Activated T-cell treated with anti-CD3 and anti-CD28 coated beads, Interleukin-2, amount 50 U/mL, for 48 hours (primary cell): ENCODE data around the gene PAPOLB.
"Not testable (repeated sequence)": the region's sequence is repeated elsewhere in the genome, so short reads cannot be mapped to it uniquely, and the experiment has no call there.

ENCODE experiments used
- DNase-seq, 2 experiments: peaks; one replicate each; pipeline ENCODE4 v3.0.0-alpha.2; 2020

Gene PAPOLB

DNA sequence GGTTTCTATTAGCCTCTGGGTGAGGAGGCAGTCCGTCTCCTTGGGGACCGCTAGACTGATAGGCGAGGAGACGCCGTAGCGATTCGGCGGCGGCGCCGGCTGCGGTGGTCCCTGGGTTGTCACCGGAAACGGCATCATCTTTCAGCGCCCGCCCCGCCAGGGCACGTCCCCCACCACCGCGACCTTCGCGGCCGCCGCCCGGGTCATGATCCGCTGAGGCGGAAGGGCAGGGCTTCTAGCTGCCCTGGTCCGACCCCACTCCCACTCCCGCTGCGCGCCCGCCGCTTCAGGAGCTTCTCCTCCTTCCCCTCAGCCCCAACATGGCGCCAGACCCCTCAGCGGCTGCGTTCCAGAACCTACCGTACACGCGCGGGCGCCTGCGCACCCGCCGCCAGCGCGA is at the start of gene PAPOLB:
TSS of gene PAPOLB (minus strand) at position 358 of the 400 bp plus-strand sequence. CDS start at position 138, 220 bp downstream.
- peak in 1 of 2 experiments; percentile 35 for DNase-seq

DNA sequence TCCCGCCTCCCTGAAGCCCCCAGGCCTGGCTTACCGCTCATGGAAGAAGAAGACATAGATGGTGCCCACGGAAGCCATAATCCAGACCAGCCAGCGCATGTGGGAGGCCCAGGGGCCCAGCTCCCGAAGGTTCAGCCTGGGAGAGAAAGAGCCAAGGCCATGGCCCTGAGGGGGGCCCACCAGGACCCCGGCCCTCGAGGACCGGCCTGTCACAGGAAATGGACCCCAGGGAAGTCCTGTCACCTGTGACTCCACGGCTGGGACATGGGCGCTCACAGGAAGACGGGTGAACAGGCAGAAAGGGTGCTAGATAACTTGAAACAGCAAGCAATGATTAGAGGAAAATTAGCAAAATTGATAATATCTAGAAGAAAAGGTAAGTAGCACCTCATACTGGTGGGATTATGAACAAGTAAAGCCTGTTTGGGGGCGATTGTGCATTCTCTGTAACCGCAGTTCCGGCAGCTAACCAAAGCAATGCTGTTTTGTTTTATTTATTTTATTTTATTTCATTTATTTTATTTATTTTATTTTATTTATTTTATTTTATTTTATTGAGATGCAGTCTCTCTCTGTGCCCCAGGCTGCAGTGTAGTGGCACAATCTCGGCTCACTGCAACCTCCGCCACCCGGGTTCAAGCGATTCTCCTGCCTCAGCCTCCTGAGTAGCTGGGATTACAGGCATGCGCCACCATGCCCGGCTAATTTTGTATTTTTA is 49.4 kb upstream of the PAPOLB start:
- no peak for DNase-seq

DNA sequence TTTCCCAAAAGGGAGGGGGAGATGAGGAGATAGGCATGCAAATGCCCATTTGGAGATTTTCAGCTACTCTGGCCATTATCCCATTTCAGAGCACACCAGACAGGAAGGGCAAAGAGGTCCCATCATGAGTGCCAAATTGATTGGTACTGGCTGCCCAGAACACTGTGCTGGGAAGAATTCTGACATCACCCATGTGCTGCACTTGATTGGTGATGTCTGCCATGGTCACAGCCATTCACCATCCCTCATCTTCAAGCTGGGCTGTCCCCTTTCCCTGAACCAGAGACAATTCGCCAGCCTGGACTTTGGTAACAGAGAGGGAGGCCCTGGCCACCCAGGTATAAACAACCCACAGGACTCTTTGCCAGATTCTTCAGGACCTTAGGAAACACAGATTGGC is 44.9 kb upstream of the PAPOLB start:
- no peak for DNase-seq

DNA sequence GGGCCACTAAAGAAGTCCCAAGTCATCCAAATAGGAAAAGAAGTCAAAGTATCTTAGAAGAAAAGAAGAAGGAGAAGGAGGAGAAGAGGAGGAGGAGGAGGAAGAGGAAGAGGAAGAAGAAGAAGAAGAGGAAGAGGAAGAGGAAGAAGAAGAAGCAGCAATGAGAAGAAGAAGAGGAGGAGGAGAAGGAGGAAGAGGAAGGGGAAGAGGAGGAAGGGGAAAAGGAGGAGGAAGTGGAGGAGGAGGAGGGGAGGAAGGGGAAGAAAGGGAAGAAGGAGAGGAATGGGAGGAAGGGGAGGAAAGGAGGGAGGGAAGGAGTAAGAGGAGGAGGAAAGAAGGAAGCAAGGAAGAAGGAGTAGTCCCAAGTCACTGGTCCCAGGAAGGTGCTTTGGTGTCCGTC is 43.3 kb upstream of the PAPOLB start:
- no peak for DNase-seq

DNA sequence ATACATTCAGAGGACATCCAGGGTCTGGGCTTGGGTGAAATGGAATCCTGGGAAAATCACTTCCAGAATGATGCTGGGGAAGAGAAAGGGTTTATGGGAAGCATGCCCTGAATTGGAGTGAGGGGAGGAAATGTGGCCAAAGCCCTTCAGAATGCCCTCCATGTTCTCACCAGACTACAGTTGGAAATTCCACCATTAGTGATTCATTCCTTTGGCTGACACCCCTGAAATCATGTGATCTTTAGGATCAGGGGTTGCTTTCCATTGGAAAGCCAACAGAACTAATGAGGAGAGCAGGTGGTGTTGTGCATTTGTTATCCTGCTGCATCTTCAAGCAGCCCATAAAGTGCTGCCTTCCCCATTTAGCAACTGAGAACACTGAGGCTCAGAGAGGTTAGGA is 42.5 kb upstream of the PAPOLB start:
- DNase-seq: no peak

DNA sequence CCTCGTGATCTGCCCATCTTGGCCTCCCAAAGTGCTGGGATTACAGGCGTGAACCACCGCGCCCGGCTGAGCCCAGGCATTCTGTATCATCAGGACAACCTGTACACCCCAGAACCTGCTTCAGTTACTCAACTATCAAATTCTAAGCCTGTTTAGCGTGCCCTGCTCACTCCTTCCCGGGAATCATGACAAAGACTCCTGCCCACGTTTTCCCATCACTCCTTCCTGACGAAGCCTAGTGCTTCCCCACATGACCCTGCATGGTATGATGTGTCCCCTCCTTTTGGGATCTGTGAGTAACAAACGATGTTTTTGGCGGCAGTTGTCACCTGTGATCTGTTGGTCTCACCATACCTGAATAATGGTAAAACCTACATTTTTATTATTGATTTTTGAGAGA is 33.9 kb upstream of the PAPOLB start:
- DNase-seq: no peak

DNA sequence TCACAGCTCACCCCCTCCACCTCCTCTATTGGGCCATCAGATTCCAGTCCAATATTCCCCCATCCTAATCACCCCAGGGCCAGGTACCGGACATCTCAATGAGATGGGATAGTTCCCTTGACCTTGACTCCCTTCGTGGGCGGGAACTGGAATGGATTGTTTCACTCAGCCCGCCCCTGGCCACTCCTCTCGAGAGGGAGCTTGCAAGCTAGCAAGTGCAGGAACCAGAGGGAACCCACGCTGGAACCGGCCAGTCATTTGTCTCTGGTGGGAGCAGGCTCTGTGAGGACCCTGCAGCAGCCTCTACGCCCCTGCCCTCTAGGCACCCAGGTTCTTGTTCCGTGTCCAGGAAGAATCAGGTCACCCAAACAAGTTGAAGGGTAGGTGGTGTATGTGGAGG is 32.7 kb upstream of the PAPOLB start:
- DNase-seq: no peak

DNA sequence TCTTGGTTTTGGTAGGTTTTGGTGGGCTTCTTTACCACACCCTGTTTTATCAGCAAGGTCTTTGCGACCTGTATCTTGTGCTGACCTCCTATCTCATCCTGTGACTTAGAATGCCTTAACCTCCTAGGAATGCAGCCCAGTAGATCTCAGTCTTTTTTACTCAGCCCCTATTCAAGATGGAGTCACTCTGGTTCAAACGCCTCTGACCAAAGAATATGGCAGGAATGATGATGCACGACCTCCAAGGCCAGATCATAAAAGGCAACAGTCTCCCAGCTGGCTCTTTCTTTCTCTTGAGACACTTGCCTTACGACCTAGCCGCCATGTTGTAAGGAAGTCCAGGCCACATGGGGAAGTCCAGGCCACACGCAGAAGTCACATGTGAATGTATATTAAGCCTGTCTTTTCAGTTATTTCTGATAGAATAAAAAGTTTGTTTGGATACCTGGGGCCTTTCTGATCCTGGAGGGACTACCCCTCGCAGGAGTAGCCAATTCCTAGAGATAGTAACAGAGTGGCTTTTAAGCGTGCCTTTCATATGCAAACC is 32.2 kb upstream of the PAPOLB start:
- DNase-seq: no peak

DNA sequence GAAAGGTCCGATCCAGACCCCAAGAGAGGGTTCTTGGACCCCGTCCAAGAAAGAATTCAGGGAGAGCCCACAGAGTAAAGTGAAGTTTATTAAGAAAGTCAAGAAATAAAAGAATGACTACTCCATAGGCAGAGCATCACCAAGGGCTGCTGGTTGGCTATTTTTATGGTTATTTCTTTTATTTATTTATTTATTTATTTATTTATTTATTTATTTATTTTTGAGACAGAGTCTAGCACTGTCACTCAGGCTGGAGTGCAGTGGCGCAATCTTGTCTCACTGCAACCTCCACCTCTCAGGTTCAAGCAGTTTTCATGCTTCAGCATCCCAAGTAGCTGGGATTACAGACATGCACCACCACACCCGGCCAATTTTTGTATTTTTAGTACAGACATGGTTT is 31.4 kb upstream of the PAPOLB start:
- DNase-seq: not testable (repeated sequence)

DNA sequence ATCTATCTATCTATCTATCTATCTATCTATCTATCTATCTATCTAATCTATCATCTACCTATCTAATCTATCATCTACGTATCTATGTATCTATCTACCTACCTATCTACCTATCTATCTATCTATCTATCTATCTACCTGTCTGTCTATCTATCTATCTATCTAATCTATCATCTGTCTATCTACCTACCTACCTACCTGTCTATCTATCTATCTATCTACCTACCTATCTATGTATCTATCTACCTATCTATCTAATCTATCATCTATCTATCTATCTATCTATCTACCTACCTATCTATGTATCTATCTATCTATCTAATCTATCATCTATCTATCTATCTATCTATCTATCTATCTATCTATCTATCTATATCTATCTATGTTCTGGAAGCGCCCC is 29.7 kb upstream of the PAPOLB start:
- not testable (repeated sequence) for DNase-seq

DNA sequence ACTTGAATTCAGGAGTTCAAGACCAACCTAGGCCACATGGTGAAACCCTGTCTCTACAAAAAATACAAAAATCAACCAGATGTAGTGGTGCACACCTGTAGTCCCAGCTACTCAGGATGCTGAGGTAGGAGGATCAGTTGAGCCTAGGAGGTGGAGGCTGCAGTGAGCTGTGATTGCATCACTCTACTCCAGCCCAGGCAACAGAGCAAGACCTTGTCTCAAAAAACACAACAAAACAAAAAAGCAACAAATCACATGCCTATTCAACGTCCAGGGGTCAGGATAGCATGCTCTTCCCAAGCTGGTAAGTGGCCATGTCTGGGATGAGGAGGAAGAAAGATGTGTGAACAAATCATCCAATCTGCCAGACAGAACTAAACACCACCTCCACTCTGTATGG is 27.9 kb upstream of the PAPOLB start:
- no peak for DNase-seq

DNA sequence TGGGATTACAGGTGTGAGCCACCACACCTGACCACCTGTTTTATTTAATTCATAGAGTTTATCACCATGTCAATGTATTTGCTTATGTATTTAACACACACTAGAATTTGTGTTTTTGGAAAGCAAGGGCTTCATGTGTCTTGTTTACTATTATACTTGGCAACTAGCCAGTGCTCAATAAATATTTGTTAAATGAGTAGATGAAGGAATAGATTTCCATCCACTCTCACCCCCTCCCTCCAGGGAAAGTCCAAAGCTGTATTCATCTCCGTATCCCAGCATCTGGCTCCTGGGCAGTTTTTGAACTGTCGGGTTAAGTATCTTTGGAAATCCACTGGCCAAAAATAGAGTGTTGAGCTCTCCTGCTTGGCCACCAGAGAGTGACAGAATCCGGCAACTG is 26.3 kb upstream of the PAPOLB start:
- DNase-seq: no peak

DNA sequence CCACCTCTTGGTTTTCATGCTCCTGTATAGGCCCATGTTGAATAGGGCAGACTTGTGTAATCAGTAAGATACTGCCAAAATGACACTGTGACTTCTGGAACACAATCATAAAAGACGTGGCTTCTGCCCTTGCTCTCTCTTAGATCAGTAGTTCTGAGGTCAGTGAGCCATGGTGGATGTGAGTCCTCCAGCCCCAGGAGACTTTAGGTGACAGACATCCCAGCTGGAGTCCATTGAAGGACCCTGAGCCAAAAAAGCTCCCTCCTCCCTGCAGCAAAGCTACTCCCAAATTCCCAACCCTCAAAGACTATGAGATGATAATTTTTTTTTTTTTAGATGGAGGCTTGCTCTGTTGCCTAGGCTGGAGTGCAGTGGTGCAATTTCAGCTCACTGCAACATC is 24.8 kb upstream of the PAPOLB start:
- no peak for DNase-seq

DNA sequence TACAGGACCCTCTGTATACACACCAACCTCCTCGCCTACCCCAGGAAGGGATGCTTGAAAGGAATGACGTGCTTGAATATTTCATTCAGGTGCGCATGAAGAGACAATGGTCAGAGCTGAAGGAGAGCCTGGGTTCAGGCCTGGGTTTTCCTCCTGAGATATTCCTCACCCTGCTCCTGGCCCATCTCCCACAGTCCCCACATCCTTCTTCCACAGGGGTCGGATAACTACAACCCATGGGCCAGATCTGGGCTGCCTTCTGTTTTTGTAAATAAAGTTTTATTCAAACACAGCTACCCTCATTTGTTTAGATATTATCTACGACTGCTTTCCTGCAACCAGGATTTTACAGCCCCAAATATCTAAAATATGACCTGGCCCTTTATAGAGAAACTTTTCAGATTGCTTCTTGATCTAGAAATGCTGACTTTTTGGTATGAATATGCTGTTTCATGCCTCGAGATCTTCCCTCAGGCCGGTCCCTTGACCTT is 23.5 kb upstream of the PAPOLB start:
- DNase-seq: no peak

DNA sequence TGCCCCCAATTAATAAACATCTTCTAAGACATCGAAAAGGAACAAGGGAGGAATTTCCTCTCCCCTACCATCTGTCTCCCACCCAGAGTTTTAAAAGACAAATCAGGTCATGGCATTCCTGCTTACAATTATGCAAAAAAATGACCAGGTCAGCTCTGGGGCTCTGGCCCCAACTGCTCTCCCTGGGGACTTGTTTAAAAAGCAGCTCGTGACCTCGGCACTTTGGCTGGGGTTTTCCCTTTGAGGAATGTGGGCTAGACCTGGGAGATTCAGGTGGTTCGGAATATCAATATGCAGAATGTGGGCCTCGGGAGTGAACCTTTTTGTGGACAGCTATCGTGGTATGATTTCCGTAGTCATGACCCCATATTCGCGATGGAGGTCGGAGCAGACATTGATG is 22.3 kb upstream of the PAPOLB start:
- no peak for DNase-seq

DNA sequence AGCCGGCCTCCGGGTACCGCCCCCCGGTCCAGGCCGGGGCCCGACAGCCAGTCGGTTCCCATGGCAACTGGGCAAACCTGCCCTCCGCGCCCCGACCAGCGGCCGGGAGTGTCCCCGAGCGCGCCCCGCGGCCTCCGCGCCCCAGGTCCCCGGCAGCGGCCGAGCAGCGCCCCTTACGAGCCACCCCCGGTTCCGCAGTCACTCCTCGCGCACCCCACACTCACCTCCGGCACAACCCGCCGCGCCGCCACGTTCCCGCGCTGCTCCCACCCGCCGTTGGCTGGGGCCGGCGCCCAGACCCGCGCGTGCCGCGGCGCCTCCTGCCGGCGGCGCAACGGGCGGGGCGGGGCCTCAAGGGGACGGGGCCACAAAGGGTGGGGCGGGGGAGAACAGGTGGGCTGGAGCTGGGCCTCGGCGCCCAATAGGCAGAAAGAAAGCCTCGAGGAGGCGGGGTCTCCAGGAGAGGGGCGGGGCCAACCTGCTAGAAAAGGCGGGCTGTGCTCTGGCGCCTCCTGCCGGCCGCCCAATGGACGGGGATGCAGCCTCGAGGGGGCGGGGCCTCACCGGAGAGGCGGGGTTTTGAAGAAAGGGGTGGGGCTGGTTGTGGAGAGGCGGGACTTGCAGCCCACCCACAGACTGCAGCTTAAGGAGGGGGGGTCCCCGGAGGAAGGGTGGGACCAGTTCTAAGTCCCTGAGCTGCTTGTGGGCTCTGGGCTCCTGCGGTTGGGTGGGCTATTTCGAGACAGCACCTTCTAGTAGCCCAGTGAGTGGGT is 21.7 kb upstream of the PAPOLB start, which contains the start of gene RADIL:
TSS of gene RADIL (minus strand) at position 345 of the 773 bp plus-strand sequence. CDS start 5,577 bp downstream, outside the sequence.
- DNase-seq: peak; percentile 96

DNA sequence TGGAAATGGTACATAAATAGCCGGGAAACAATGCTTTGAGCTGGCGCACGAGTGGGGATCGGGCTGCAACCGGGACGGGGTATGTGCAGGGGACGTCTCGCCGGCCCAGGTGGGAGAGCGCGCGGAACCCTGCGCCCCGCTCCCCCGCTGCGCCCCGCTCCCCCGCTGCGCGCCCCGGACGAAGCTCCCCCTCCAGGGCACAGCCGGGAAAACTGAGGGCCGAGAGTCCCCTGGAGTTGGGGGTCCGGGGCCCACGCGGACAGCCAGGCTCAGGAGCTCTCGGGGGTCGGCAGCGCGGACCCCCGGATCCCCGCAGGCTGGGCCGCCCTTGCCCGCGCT is 21.2 kb upstream of the PAPOLB start:
- DNase-seq: peak in 1 of 2 experiments; percentile 25

DNA sequence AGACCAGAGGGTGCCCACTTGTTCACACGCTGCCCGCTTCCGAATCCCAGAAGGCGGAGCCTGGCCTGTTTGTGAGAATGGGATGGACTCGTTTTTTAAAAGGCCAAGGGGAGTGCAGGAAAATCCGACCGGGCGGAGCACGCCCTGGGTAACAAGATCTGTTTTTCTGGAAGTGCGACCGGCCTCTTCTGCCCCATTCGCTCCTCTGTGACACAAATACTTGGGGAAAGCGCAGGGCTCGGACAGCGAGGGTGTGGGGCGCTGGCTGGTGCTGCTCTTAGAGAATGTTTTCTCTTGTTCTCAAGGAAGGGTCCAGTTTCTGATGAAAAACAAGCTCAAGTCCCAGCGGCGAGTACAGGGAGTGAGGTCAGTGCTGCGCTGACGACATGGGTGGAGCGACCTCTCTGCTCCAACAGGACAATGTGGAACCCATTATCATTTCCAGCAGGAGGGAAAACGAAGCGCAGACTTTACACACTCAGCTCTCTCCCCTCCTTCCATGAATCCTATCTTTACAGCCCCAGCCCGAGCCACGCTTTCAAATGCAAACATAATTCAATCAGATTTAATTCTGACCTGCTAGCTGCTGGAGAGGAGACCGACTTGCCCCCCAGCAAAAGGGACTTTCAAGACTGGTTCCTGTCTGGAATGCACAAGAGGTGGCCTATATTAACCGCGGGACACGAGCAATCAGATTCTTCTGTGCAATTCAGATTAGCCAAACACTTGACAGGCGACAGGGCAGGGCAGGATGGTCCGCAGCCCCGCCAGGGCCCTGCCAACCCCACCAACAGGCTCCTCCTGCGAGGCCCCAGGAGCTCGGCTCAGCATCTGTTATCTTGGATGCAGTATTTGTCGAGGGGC is 20.6 kb upstream of the PAPOLB start:
- peak in 1 of 2 experiments; percentile 27 for DNase-seq

DNA sequence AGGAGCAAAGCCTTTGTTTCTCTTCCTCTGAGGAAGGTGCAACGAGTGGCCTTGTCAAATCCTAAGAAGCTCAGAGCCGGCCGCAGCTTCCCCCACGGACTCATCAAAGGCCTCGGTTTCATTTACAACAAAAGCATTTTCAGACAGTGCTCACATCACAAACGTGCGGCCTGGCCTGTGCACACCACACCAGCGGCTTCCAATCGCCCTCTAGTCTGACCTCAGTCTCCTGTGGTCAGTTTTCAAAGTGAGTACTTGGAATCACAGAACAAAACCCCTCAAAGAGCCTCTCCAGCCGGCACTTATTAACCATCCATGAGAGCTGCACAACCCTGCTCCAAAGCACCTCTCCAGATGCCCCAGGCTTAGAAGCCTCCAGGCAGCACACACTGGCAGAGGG is 18.4 kb upstream of the PAPOLB start:
- no peak for DNase-seq

DNA sequence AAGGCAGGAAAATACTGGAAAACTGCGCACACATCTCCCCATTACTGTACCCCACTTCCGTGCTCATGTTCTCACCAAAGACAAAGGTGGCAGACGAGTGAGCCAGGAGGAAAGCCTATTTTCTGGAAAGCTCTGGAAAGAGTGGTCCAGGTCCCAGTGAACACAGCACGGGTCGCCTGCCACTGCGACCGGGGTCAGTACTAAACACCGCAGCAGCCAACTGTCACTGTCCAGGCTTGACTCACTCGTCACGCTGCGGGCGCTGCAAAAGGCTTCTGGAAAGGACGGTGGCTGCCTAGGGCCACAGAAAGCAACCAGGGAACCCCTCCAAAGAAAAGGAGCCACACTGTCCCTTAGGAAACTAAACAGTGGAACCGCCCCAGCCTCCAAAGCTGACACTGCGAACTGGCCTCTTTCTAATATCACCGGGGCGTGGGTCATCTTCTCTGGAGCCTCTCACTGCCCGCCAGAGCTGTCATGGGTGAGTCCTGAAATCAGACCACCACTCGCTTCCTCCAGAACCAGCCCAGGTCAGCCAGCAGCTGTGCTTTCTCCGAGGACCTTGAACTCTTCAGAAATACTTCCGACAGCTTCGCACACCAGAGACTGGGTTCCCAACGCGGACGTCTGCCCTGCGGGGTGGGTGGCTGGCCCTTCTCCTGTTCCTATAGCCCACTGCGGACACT is 17.7 kb upstream of the PAPOLB start:
- no peak for DNase-seq

DNA sequence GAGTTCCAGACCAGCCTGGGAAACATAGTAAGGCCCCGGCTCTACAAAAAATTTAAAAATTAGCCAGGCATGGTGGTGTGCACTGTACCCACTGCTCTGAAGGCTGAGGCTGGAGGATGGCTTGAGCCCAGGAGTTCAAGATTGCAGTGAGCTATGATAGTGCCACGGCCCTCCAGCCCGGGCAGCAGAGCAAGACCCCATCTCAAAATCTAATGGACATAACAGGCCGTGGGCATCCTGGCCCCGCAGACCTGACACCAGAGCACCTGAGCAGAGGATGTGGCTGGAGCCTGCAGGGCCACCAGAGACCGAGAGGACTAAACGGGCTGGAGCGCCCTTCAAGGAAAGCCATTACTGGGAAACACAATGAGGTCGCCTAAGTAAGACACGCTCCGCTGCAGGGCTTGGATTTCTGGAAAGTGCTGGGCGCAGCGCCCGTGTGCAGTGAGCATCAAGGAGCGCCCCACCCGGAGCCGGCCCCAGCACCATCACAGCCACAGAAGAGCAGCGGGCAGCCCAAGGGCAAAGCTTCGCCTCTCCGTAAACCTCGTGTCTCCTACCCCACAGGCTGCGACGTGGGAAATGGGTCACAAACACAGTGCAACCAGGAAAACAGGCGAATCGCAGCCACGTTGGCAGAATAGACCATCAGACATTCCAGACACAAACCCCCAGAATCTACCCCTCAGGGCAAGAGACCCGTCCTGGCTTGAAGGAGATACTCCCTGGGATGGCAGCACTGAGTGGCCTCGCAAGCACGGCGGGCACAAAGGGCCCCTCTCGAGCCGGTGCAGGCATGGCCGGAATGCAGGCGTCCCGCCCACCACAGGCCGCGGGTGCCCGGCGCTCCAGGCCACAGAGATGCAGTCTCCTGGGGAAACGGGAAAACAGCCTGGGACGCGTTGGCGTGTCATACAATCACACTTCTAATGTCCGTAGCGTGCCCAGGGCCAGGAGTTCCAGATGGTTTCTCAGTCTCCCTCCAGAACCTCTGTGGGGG is 16.8 kb upstream of the PAPOLB start:
- DNase-seq: no peak
